KMS-11 (cell line): ENCODE data around the gene TMEM183A.

Experiments used
- H2AFZ ChIP-seq: fragments of 200-600 bp; sonication (generic); 2 replicates; pipeline ENCODE4 v1.6.1; 2016; ENCODE audit warnings: antibody characterized with exemption, mixed run types, low read depth
- H3K27ac ChIP-seq: fragments of 200-600 bp; sonication (generic); 2 replicates; pipeline ENCODE4 v1.6.1; 2016; ENCODE audit warnings: mild to moderate bottlenecking, mixed run types
- H3K27me3 ChIP-seq: fragments of 200-600 bp; sonication (generic); 2 replicates; pipeline ENCODE4 v1.6.1; 2017; ENCODE audit warnings: mild to moderate bottlenecking, low read depth, mixed run types, moderate library complexity; ENCODE audit not compliant: insufficient read depth
- H3K36me3 ChIP-seq: fragments of 200-600 bp; sonication (generic); 2 replicates; pipeline ENCODE4 v1.6.1; 2017; ENCODE audit warnings: mild to moderate bottlenecking, mixed run types; ENCODE audit not compliant: insufficient read depth
- H3K4me1 ChIP-seq: fragments of 200-600 bp; sonication (generic); 2 replicates; pipeline ENCODE4 v1.6.1; 2016; ENCODE audit warnings: mild to moderate bottlenecking, low read depth, mixed run types; ENCODE audit not compliant: poor library complexity, severe bottlenecking
- H3K4me2 ChIP-seq: fragments of 200-600 bp; sonication (generic); 2 replicates; pipeline ENCODE4 v1.7.0; 2016; ENCODE audit warnings: mild to moderate bottlenecking, mixed run types
- H3K4me3 ChIP-seq: fragments of 200-600 bp; sonication (generic); IDR thresholded peaks from 2 replicates; pipeline ENCODE4 v1.6.1; 2017; ENCODE audit warnings: low read depth, low read length, mixed read lengths; ENCODE audit not compliant: insufficient read depth
- H3K79me2 ChIP-seq: fragments of 200-600 bp; sonication (generic); 2 replicates; pipeline ENCODE4 v1.6.1; 2016; ENCODE audit warnings: low read depth, mixed run types; ENCODE audit not compliant: insufficient read depth
- H3K9ac ChIP-seq: fragments of 200-600 bp; sonication (generic); 2 replicates; pipeline ENCODE4 v1.6.1; 2016; ENCODE audit warnings: mild to moderate bottlenecking, mixed run types
- H4K20me1 ChIP-seq: fragments of 200-600 bp; sonication (generic); 2 replicates; pipeline ENCODE4 v1.6.1; 2016; ENCODE audit warnings: mild to moderate bottlenecking, mixed run types; ENCODE audit not compliant: insufficient read depth
- CTCF ChIP-seq: fragments of 200-600 bp; sonication (generic); conservative IDR thresholded peaks from 2 replicates; pipeline ENCODE4 v1.6.1; 2017; ENCODE audit warnings: low read depth, mild to moderate bottlenecking, antibody characterized with exemption, low read length, moderate library complexity, mixed read lengths

TMEM183A gene

GRCh38 chr1:203038891-203039608 is 31.9 kb downstream of the TMEM183A start:
- Histone ChIP-seq H3K27ac (peak overlapping the region; percentile 3; the same call in 1 of the 2 replicates), H3K4me3 (peak overlapping the region; percentile 61), H3K4me1 (peaks cover 64% of the 10 kb centered on the region), H3K36me3 (no peaks in the 10 kb centered on the region), H2AFZ (peak overlapping the region; percentile 78; the same call in 1 of the 2 replicates), H4K20me1 (no peaks in the 10 kb centered on the region), H3K27me3 (no peaks in the 10 kb centered on the region), H3K4me2 (peak overlapping the region; percentile 84), H3K9ac (peak overlapping the region; percentile 22; the same call in 1 of the 2 replicates), H3K79me2 (no peaks in the 10 kb centered on the region)
- peak; percentile 98 for TF ChIP-seq CTCF

GRCh38 chr1:203039609-203040512 is 32.7 kb downstream of the TMEM183A start:
- Histone ChIP-seq H3K27me3 (no peaks in the 10 kb centered on the region), H3K79me2 (no peaks in the 10 kb centered on the region), H3K9ac (no peak overlapping the region), H3K4me1 (peaks cover 64% of the 10 kb centered on the region), H4K20me1 (no peaks in the 10 kb centered on the region), H3K36me3 (no peaks in the 10 kb centered on the region), H3K27ac (peak overlapping the region; percentile 7; the same call in 1 of the 2 replicates), H3K4me2 (peak overlapping the region; percentile 84; the same call in 1 of the 2 replicates), H3K4me3 (no peak overlapping the region), H2AFZ (peak overlapping the region; percentile 78)
- peak; percentile 71 for TF ChIP-seq CTCF

GRCh38 chr1:203040513-203041275 is 33.5 kb downstream of the TMEM183A start:
- TF ChIP-seq CTCF, result no peak
- no peaks in the 10 kb centered on the region for H3K27me3 ChIP-seq
- peak overlapping the region; percentile 84 for H3K4me2 ChIP-seq
- H2AFZ ChIP-seq, result peak overlapping the region; percentile 78
- H3K4me3 ChIP-seq, result no peak overlapping the region
- peak overlapping the region; percentile 27; the same call in 1 of the 2 replicates for H3K27ac ChIP-seq
- no peaks in the 10 kb centered on the region for H3K79me2 ChIP-seq
- H3K36me3 ChIP-seq, result no peaks in the 10 kb centered on the region
- H3K9ac ChIP-seq, result no peak overlapping the region
- peaks cover 64% of the 10 kb centered on the region for H3K4me1 ChIP-seq
- no peaks in the 10 kb centered on the region for H4K20me1 ChIP-seq

- H3K4me3 ChIP-seq, result no peak overlapping the region
- no peaks in the 10 kb centered on the region for H3K36me3 ChIP-seq
- no peak overlapping the region for H3K9ac ChIP-seq
- TF ChIP-seq CTCF, result no peak
- peaks cover 57% of the 10 kb centered on the region for H3K4me1 ChIP-seq
- peak overlapping the region; percentile 27; the same call in 1 of the 2 replicates for H3K27ac ChIP-seq
- no peaks in the 10 kb centered on the region for H4K20me1 ChIP-seq
- H2AFZ ChIP-seq, result no peak overlapping the region
- peak overlapping the region; percentile 84; the same call in 1 of the 2 replicates for H3K4me2 ChIP-seq
- H3K27me3 ChIP-seq, result no peaks in the 10 kb centered on the region
- H3K79me2 ChIP-seq, result no peaks in the 10 kb centered on the region
Measured at GRCh38 chr1:203041351-203041932, 34.3 kb downstream of the TMEM183A start.
